Measurements from ENCODE around the gene KRTAP10-9. TPM values are rescaled to one million over a fixed set of nuclear protein-coding genes. Genes with fewer than 3 reads are reported as not detected.

The KRTAP10-9 gene
- polyA plus RNA-seq, 1 donor (not counting 4 experiments of a cell fraction or from before 2014, with no cell fraction given), result not detected

DNA sequence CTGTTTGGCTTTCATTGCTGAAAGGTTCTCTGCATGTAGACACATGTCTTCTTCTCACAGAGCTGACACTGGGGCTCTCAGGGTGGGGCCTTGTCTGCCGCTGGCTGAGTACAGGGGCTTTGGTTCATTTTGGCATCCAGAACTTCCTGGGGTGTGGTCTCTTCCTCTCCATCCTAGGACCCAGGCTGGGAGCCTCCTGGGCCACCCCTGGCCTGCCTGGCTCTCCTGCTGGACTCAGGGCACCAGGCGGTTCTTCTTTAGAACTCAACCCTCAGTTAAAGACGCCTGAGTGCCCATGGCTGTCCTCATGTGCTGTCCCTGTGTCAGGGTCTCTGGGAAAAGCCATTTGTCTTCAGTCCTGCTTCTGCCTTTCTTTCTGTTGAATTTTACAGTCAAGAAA, 41.0 kb upstream of the KRTAP10-9 start:
- DNase-seq (ENCODE audit: low read depth, low spot score) (no peak), FAIRE-seq (no peak)
- no peaks in the 10 kb centered on the region for H3K79me2 ChIP-seq (ENCODE audit: control insufficient read depth, insufficient read depth, low read length)
- no peaks in the 10 kb centered on the region for H3K36me3 ChIP-seq (ENCODE audit: control insufficient read depth in 2 of 2, extremely low read depth in 1 of 2, insufficient read depth in 2 of 2, low read length in 2 of 2)
- no peaks in the 10 kb centered on the region for H4K20me1 ChIP-seq (ENCODE audit: control insufficient read depth, extremely low read depth, insufficient read depth, low read length)
- no peaks in the 10 kb centered on the region for H3K9me1 ChIP-seq (ENCODE audit: control insufficient read depth, extremely low read depth, insufficient read depth, low read length)
- no peaks in the 10 kb centered on the region for H3K27me3 ChIP-seq (ENCODE audit: control insufficient read depth, extremely low read depth, insufficient read depth, low read length)
- no peak for TF ChIP-seq EZH2 (IDR thresholded peaks at IDR 0.05; ENCODE audit: low read length)
- TF ChIP-seq, protein P1, sequence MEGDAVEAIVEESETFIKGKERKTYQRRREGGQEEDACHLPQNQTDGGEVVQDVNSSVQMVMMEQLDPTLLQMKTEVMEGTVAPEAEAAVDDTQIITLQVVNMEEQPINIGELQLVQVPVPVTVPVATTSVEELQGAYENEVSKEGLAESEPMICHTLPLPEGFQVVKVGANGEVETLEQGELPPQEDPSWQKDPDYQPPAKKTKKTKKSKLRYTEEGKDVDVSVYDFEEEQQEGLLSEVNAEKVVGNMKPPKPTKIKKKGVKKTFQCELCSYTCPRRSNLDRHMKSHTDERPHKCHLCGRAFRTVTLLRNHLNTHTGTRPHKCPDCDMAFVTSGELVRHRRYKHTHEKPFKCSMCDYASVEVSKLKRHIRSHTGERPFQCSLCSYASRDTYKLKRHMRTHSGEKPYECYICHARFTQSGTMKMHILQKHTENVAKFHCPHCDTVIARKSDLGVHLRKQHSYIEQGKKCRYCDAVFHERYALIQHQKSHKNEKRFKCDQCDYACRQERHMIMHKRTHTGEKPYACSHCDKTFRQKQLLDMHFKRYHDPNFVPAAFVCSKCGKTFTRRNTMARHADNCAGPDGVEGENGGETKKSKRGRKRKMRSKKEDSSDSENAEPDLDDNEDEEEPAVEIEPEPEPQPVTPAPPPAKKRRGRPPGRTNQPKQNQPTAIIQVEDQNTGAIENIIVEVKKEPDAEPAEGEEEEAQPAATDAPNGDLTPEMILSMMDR (optimal IDR thresholded peaks at IDR 0.05 in 1 of 3, IDR thresholded peaks at IDR 0.05 in 1 of 3, conservative IDR thresholded peaks at IDR 0.05 in 1 of 3; ENCODE audit: extremely low read depth in 1 of 3, insufficient read depth in 2 of 3, low read length in 3 of 3), result no peak
- peaks cover 6% of the 10 kb centered on the region for H3K9me3 ChIP-seq (ENCODE audit: control insufficient read depth, low read depth, low read length)
- H2AFZ ChIP-seq (ENCODE audit: control insufficient read depth, low read length), result no peak overlapping the region
- no peak overlapping the region for H3K9ac ChIP-seq (ENCODE audit: control insufficient read depth, extremely low read depth, insufficient read depth, low read length)
- H3K4me3 ChIP-seq (ENCODE audit: control insufficient read depth in 2 of 3, extremely low read depth in 1 of 3, insufficient read depth in 2 of 3, low read depth in 1 of 3, low read length in 3 of 3), result no peak overlapping the region
- no peak overlapping the region for H3K4me2 ChIP-seq (ENCODE audit: control insufficient read depth, extremely low read depth, insufficient read depth, low read depth, low read length)
- no peaks in the 10 kb centered on the region for H3K4me1 ChIP-seq (ENCODE audit: control insufficient read depth, extremely low read depth, insufficient read depth, low read length)
- H3K27ac ChIP-seq (ENCODE audit: control insufficient read depth, insufficient read depth, low read length), result no peak overlapping the region
- dilution Hi-C loops (cut with MboI; ENCODE audit: extremely low pct_ligation_motif_present, low sequenced_read_pairs), result no loop called here

DNA sequence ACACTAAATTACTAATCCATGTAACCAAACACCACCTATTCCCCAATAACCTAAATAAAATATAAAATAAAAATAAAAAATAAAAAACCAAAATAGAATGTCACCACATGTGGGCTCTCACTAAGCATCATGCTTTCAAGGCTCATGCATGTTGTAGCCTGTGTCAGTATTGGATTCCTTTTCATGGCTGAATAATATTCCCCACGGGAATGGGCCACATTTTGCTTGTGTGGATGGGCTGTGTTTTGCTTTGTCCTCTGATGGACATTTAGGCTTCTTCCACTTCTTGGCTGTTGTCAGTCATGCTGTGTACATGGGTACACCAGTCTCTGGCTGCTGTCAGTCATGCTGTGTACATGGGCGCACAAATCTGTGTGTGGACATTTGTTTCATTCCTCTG, 37.8 kb upstream of the KRTAP10-9 start:
- H3K36me3 ChIP-seq (ENCODE audit: control insufficient read depth in 2 of 2, extremely low read depth in 1 of 2, insufficient read depth in 2 of 2, low read length in 2 of 2), result no peaks in the 10 kb centered on the region
- H3K27ac ChIP-seq (ENCODE audit: control insufficient read depth, insufficient read depth, low read length), result no peak overlapping the region
- peaks cover 5% of the 10 kb centered on the region for H3K4me1 ChIP-seq (ENCODE audit: control insufficient read depth, extremely low read depth, insufficient read depth, low read length)
- no peaks in the 10 kb centered on the region for H4K20me1 ChIP-seq (ENCODE audit: control insufficient read depth, extremely low read depth, insufficient read depth, low read length)
- H3K4me3 ChIP-seq (ENCODE audit: control insufficient read depth in 2 of 3, extremely low read depth in 1 of 3, insufficient read depth in 2 of 3, low read depth in 1 of 3, low read length in 3 of 3), result no peak overlapping the region
- no peaks in the 10 kb centered on the region for H3K27me3 ChIP-seq (ENCODE audit: control insufficient read depth, extremely low read depth, insufficient read depth, low read length)
- no peaks in the 10 kb centered on the region for H3K79me2 ChIP-seq (ENCODE audit: control insufficient read depth, insufficient read depth, low read length)
- no peak for FAIRE-seq
- H2AFZ ChIP-seq (ENCODE audit: control insufficient read depth, low read length), result no peak overlapping the region
- dilution Hi-C loops (cut with MboI; ENCODE audit: extremely low pct_ligation_motif_present, low sequenced_read_pairs), result no loop called here
- TF ChIP-seq, protein P1 (optimal IDR thresholded peaks at IDR 0.05 in 1 of 3, IDR thresholded peaks at IDR 0.05 in 1 of 3, conservative IDR thresholded peaks at IDR 0.05 in 1 of 3; ENCODE audit: extremely low read depth in 1 of 3, insufficient read depth in 2 of 3, low read length in 3 of 3), result no peak
- no peak for TF ChIP-seq EZH2 (IDR thresholded peaks at IDR 0.05; ENCODE audit: low read length)
- no peak overlapping the region for H3K9ac ChIP-seq (ENCODE audit: control insufficient read depth, extremely low read depth, insufficient read depth, low read length)
- H3K9me1 ChIP-seq (ENCODE audit: control insufficient read depth, extremely low read depth, insufficient read depth, low read length), result no peaks in the 10 kb centered on the region
- H3K9me3 ChIP-seq (ENCODE audit: control insufficient read depth, low read depth, low read length), result no peaks in the 10 kb centered on the region
- DNase-seq (ENCODE audit: low read depth, low spot score), result no peak
- H3K4me2 ChIP-seq (ENCODE audit: control insufficient read depth, extremely low read depth, insufficient read depth, low read depth, low read length), result no peak overlapping the region
